Calu3 (cell line): ENCODE measurements around the gene CACNA1I. TPM values are rescaled to one million over a fixed set of nuclear protein-coding genes. Genes with fewer than 3 reads are reported as not detected.

ENCODE experiments used
- BruUV-seq: library from RNA; stranded (reverse); fragments of 400-500 nt; replicated peaks from 2 replicates; lab custom pipeline; 2021; lab: Mats Ljungman, UMichigan
- CTCF ChIA-PET: fragments of 300-600 bp; sonication (Branson Sonifier 250); formaldehyde crosslinking; loops from one replicate; lab custom pipeline; 2022; ENCODE audit warnings: antibody characterized with exemption; lab: Charles Lee
- DNase-seq: peaks from one replicate; pipeline ENCODE4 v3.0.0; 2022
- H3K27ac Mint-ChIP-seq: one replicate; pipeline ENCODE4 v1.8.0; 2022; ENCODE audit warnings: mixed read lengths; ENCODE audit not compliant: unreplicated experiment
- H3K27me3 Mint-ChIP-seq: one replicate; pipeline ENCODE4 v1.8.0; 2022; ENCODE audit warnings: mixed read lengths; ENCODE audit not compliant: unreplicated experiment
- H3K36me3 Mint-ChIP-seq: one replicate; pipeline ENCODE4 v1.8.0; 2022; ENCODE audit warnings: mild to moderate bottlenecking, moderate library complexity, mixed read lengths; ENCODE audit not compliant: insufficient read depth, unreplicated experiment
- H3K4me1 Mint-ChIP-seq: one replicate; pipeline ENCODE4 v1.8.0; 2022; ENCODE audit warnings: mild to moderate bottlenecking, low read depth, mixed read lengths; ENCODE audit not compliant: unreplicated experiment
- H3K4me3 Mint-ChIP-seq: one replicate; pipeline ENCODE4 v1.8.0; 2022; ENCODE audit warnings: mild to moderate bottlenecking, low read depth, moderate library complexity, mixed read lengths; ENCODE audit not compliant: unreplicated experiment
- H3K9me3 Mint-ChIP-seq: one replicate; pipeline ENCODE4 v1.8.0; 2022; ENCODE audit warnings: low read depth, mixed read lengths; ENCODE audit not compliant: unreplicated experiment
- intact Hi-C: fragments of 100-400 bp; cut with micrococcal nuclease; formaldehyde crosslinking; loops from one replicate; pipeline ENCODE4 v1.10.0; 2022; ENCODE audit not compliant: unreplicated experiment
- total RNA-seq: library from RNA; stranded (reverse); gene quantifications from 2 replicates; pipeline ENCODE4 v1.2.3, GENCODE V29; 2022
- TF ChIP-seq, protein P1 (sequence below): fragments of 200-600 bp; IDR thresholded peaks from one replicate; pipeline ENCODE4 v1.8.0; 2022; ENCODE audit warnings: antibody characterized with exemption; ENCODE audit not compliant: unreplicated experiment

The CACNA1I gene
- total RNA-seq, 1 experiment from 2014 or later = 0.05 TPM

GRCh38 chr22:39655831-39656230 is 85.3 kb downstream of the CACNA1I start:
- TF ChIP-seq, protein P1, sequence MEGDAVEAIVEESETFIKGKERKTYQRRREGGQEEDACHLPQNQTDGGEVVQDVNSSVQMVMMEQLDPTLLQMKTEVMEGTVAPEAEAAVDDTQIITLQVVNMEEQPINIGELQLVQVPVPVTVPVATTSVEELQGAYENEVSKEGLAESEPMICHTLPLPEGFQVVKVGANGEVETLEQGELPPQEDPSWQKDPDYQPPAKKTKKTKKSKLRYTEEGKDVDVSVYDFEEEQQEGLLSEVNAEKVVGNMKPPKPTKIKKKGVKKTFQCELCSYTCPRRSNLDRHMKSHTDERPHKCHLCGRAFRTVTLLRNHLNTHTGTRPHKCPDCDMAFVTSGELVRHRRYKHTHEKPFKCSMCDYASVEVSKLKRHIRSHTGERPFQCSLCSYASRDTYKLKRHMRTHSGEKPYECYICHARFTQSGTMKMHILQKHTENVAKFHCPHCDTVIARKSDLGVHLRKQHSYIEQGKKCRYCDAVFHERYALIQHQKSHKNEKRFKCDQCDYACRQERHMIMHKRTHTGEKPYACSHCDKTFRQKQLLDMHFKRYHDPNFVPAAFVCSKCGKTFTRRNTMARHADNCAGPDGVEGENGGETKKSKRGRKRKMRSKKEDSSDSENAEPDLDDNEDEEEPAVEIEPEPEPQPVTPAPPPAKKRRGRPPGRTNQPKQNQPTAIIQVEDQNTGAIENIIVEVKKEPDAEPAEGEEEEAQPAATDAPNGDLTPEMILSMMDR = no peak
- CTCF ChIA-PET = no interaction called here
- BruUV-seq = no TSS peak
- no peak for DNase-seq
- H3K27me3 Mint-ChIP-seq = peaks cover 84% of the 10 kb centered on the region
- no peak overlapping the region for H3K4me3 Mint-ChIP-seq
- intact Hi-C loops = no loop called here
- no peaks in the 10 kb centered on the region for H3K36me3 Mint-ChIP-seq
- H3K27ac Mint-ChIP-seq = no peak overlapping the region
- no peaks in the 10 kb centered on the region for H3K9me3 Mint-ChIP-seq
- no peaks in the 10 kb centered on the region for H3K4me1 Mint-ChIP-seq

GRCh38 chr22:39656495-39657490 is 86.2 kb downstream of the CACNA1I start:
- Mint-ChIP-seq H3K27me3 (peaks cover 84% of the 10 kb centered on the region), H3K9me3 (no peaks in the 10 kb centered on the region), H3K27ac (no peak overlapping the region), H3K4me3 (no peak overlapping the region), H3K4me1 (no peaks in the 10 kb centered on the region), H3K36me3 (no peaks in the 10 kb centered on the region)
- BruUV-seq = no TSS peak
- no peak for DNase-seq
- intact Hi-C loops = no loop called here
- CTCF ChIA-PET = interaction anchor here (0.9 kb wide), 1 partner anchor 75 kb away, joined by 3 read pairs; no protein-coding TSS in a partner anchor
- TF ChIP-seq, protein P1 = no peak

GRCh38 chr22:39658367-39658766 is 87.8 kb downstream of the CACNA1I start:
- no peak for DNase-seq
- TF ChIP-seq, protein P1 = no peak
- no TSS peak for BruUV-seq
- peaks cover 93% of the 10 kb centered on the region for H3K27me3 Mint-ChIP-seq
- peaks cover 2% of the 10 kb centered on the region for H3K36me3 Mint-ChIP-seq
- no peaks in the 10 kb centered on the region for H3K9me3 Mint-ChIP-seq
- no peak overlapping the region for H3K27ac Mint-ChIP-seq
- peaks cover 9% of the 10 kb centered on the region for H3K4me1 Mint-ChIP-seq
- CTCF ChIA-PET = no interaction called here
- intact Hi-C loops = no loop called here
- no peak overlapping the region for H3K4me3 Mint-ChIP-seq

- CTCF ChIA-PET = no interaction called here
- Mint-ChIP-seq H3K27ac (no peak overlapping the region), H3K27me3 (peaks cover 99% of the 10 kb centered on the region), H3K4me1 (peaks cover 14% of the 10 kb centered on the region), H3K9me3 (no peaks in the 10 kb centered on the region), H3K4me3 (no peak overlapping the region), H3K36me3 (peaks cover 7% of the 10 kb centered on the region)
- BruUV-seq = no TSS peak
- TF ChIP-seq, protein P1 = no peak
- intact Hi-C loops = no loop called here
- DNase-seq = no peak
Measured at GRCh38 chr22:39658806-39659463, 88.4 kb downstream of the CACNA1I start.
